Activated CD8-positive, alpha-beta T cell treated with anti-CD3 and anti-CD28 coated beads for 36 hours (primary cell): ENCODE measurements around the gene FRRS1L. TPM values are rescaled to one million over a fixed set of nuclear protein-coding genes. Genes with fewer than 3 reads are reported as not detected.

Experiments used
- ATAC-seq: fragments of 200-7000 bp; cut with Tn5 transposase; one replicate; pipeline ENCODE4 v1.10.0; 2021; ENCODE audit warnings: mild to moderate bottlenecking, moderate library complexity
- CTCF ChIA-PET: fragments of 350-600 bp; sonication (Branson Sonifier 250); formaldehyde crosslinking; loops from one replicate; lab custom pipeline; 2021; ENCODE audit warnings: antibody characterized with exemption; lab: Charles Lee
- POLR2A ChIA-PET: fragments of 350-600 bp; sonication (Branson Sonifier 250); formaldehyde crosslinking; loops from one replicate; lab custom pipeline; 2021; ENCODE audit warnings: antibody characterized with exemption; lab: Charles Lee
- DNase-seq: peaks from one replicate; pipeline ENCODE4 v3.0.0-alpha.2; 2020
- H3K27ac Mint-ChIP-seq: one replicate; pipeline ENCODE4 v1.8.0; 2021; ENCODE audit warnings: mild to moderate bottlenecking, mixed read lengths
- H3K27me3 Mint-ChIP-seq: one replicate; pipeline ENCODE4 v1.8.0; 2021; ENCODE audit warnings: mixed read lengths
- H3K36me3 Mint-ChIP-seq: one replicate; pipeline ENCODE4 v1.8.0; 2021; ENCODE audit warnings: low read depth, mixed read lengths
- H3K4me1 Mint-ChIP-seq: one replicate; pipeline ENCODE4 v1.8.0; 2021; ENCODE audit warnings: low read depth, mixed read lengths
- H3K4me3 Mint-ChIP-seq: one replicate; pipeline ENCODE4 v1.8.0; 2021; ENCODE audit warnings: mild to moderate bottlenecking, moderate library complexity, mixed read lengths
- H3K9me3 Mint-ChIP-seq: one replicate; pipeline ENCODE4 v1.8.0; 2021; ENCODE audit warnings: mixed read lengths
- CTCF ChIP-seq: fragments of 200-600 bp; IDR thresholded peaks from one replicate; pipeline ENCODE4 v1.8.0; 2022; ENCODE audit warnings: antibody characterized with exemption, mild to moderate bottlenecking
- intact Hi-C: fragments of 100-400 bp; cut with micrococcal nuclease; formaldehyde crosslinking; loops from one replicate; pipeline ENCODE4 v1.10.0; 2022
- total RNA-seq, 2 experiments: library from RNA; stranded (reverse); gene quantifications; one replicate each; pipeline ENCODE4 v1.2.3, GENCODE V29; 2021

The FRRS1L gene
- total RNA-seq, 2 experiments from 2014 or later = not detected

GRCh38 chr9:109182940-109183798 lies 16.1 kb upstream of the FRRS1L start:
- TF ChIP-seq CTCF = no peak
- H3K4me1 Mint-ChIP-seq = peaks cover 10% of the 10 kb centered on the region
- no peaks in the 10 kb centered on the region for H3K9me3 Mint-ChIP-seq
- no peak overlapping the region for H3K4me3 Mint-ChIP-seq
- ChIA-PET CTCF (interaction anchor here (1.0 to 1.3 kb wide), 4 partner anchors 10 to 229 kb away, joined by 3 to 6 read pairs (median 3); no protein-coding TSS in a partner anchor), POLR2A (interaction anchor here (1.1 to 1.2 kb wide), 2 partner anchors 9 to 12 kb away, joined by 3 read pairs; no protein-coding TSS in a partner anchor)
- no peak for ATAC-seq
- no peak overlapping the region for H3K27ac Mint-ChIP-seq
- no peaks in the 10 kb centered on the region for H3K36me3 Mint-ChIP-seq
- peaks cover 5% of the 10 kb centered on the region for H3K27me3 Mint-ChIP-seq
- peak; percentile 31 for DNase-seq
- intact Hi-C loops = no loop called here

GRCh38 chr9:109182550-109182939 lies 15.5 kb upstream of the FRRS1L start:
- Mint-ChIP-seq H3K36me3 (no peaks in the 10 kb centered on the region), H3K9me3 (no peaks in the 10 kb centered on the region), H3K27ac (no peak overlapping the region), H3K4me3 (no peak overlapping the region), H3K4me1 (peaks cover 10% of the 10 kb centered on the region), H3K27me3 (peaks cover 5% of the 10 kb centered on the region)
- intact Hi-C loops = no loop called here
- POLR2A ChIA-PET = interaction anchor here (1.1 kb wide), 1 partner anchor 10 kb away, joined by 3 read pairs; no protein-coding TSS in a partner anchor
- DNase-seq (no peak), ATAC-seq (no peak)
- no peak for TF ChIP-seq CTCF
- CTCF ChIA-PET = interaction anchor here (1.1 kb wide), 2 partner anchors 103 to 228 kb away, joined by 3 read pairs; no protein-coding TSS in a partner anchor

- peaks cover 10% of the 10 kb centered on the region for H3K4me1 Mint-ChIP-seq
- no peak overlapping the region for H3K4me3 Mint-ChIP-seq
- ChIA-PET CTCF (interaction anchor here (1.1 kb wide), 1 partner anchor 16 kb away, joined by 3 read pairs; no protein-coding TSS in a partner anchor), POLR2A (interaction anchor here (1.7 kb wide), 1 partner anchor 61 kb away, joined by 5 read pairs; the partner anchor contains the start of gene TMEM245)
- no peaks in the 10 kb centered on the region for H3K9me3 Mint-ChIP-seq
- H3K36me3 Mint-ChIP-seq = no peaks in the 10 kb centered on the region
- ATAC-seq = peak; percentile 98
- TF ChIP-seq CTCF = no peak
- peak; percentile 68 for DNase-seq
- H3K27me3 Mint-ChIP-seq = peaks cover 5% of the 10 kb centered on the region
- intact Hi-C loops = no loop called here
- H3K27ac Mint-ChIP-seq = no peak overlapping the region
These were observed 14.2 kb upstream of the FRRS1L start for GRCh38 chr9:109181284-109181683.

GRCh38 chr9:109179801-109180523 lies 12.9 kb upstream of the FRRS1L start:
- H3K27me3 Mint-ChIP-seq = peaks cover 5% of the 10 kb centered on the region
- TF ChIP-seq CTCF = no peak
- ChIA-PET POLR2A (interaction anchor here (1.7 kb wide), 1 partner anchor 60 kb away, joined by 5 read pairs; the partner anchor contains the start of gene TMEM245), CTCF (interaction anchor here (1.1 kb wide), 2 partner anchors 10 to 14 kb away, joined by 3 read pairs; no protein-coding TSS in a partner anchor)
- no peaks in the 10 kb centered on the region for H3K9me3 Mint-ChIP-seq
- intact Hi-C loops = no loop called here
- DNase-seq = no peak
- H3K4me1 Mint-ChIP-seq = peaks cover 10% of the 10 kb centered on the region
- no peak overlapping the region for H3K27ac Mint-ChIP-seq
- no peak for ATAC-seq
- H3K4me3 Mint-ChIP-seq = no peak overlapping the region
- H3K36me3 Mint-ChIP-seq = no peaks in the 10 kb centered on the region
